Measurements from ENCODE around the gene CDK3. TPM values are rescaled to one million over a fixed set of nuclear protein-coding genes. Genes with fewer than 3 reads are reported as not detected.
A peak's percentile ranks its signal among the peaks of the same experiment; 100 is the strongest.

CDK3 gene
- total and polyA plus RNA-seq, 9 of the 15 experiments (the other 6 are each of a cell fraction or from before 2014, with no cell fraction given), result 0.55 to 8.2 (median 4.7) TPM

GRCh38 chr17:76003915-76004314, 3.3 kb downstream of the CDK3 start (continued):
- TF ChIP-seq HIVEP1 (CRISPR knock-in tag; IDR thresholded peaks at IDR 0.05) (no peak), DNMT1 (IDR thresholded peaks at IDR 0.05) (no peak), MAFK (IDR thresholded peaks at IDR 0.05; ENCODE audit: low read length) (no peak), U2AF2 (optimal IDR thresholded peaks at IDR 0.05; ENCODE audit: low read depth, low read length) (no peak)

- FAIRE-seq (no peak), DNase-seq (ENCODE audit: extremely low read depth in 1 of 4, low spot score in 3 of 4) (no peak), ATAC-seq (no peak)
- ChIA-PET CTCF (ENCODE audit: low intra/inter-chr PET ratio) (interaction anchor here (0.9 to 3.7 kb wide), 3 partner anchors 99 to 251 kb away, joined by 3 to 47 read pairs (median 5); partner anchors contain the start of genes GALK1 and MRPL38), POLR2A (interaction anchor here (1.1 to 1.8 kb wide), 3 partner anchors 10 to 316 kb away, joined by 3 to 7 read pairs (median 3); no protein-coding TSS in a partner anchor)
- Histone ChIP-seq H3K9me1 (ENCODE audit: control insufficient read depth, insufficient read depth, low read length) (no peaks in the 10 kb centered on the region), H3K4me2 (ENCODE audit: insufficient read depth, low read length) (no peak overlapping the region), H3K4me3 (no peak overlapping the region), H3K79me2 (ENCODE audit: control insufficient read depth, insufficient read depth, low read length) (no peaks in the 10 kb centered on the region), H3K27me3 (ENCODE audit: control insufficient read depth in 2 of 2, insufficient read depth in 2 of 2, low read length in 2 of 2) (peaks cover 26 to 27% of the 10 kb centered on the region in 2 experiments), H3K36me3 (ENCODE audit: control insufficient read depth, insufficient read depth, low read length) (peaks cover 16% of the 10 kb centered on the region; the same call in 2 of the 3 replicates), H3K27ac (ENCODE audit: extremely low read depth, low read depth, low read length) (no peak overlapping the region), H2AFZ (ENCODE audit: low read depth, low read length) (no peak overlapping the region), H4K20me1 (replicated peaks; ENCODE audit: control insufficient read depth, insufficient read depth, low read length) (no peaks in the 10 kb centered on the region), H3K9me3 (replicated peaks; ENCODE audit: control insufficient read depth, insufficient read depth, low read depth, low read length) (no peaks in the 10 kb centered on the region), H3K4me1 (replicated peaks in 1 of 2; ENCODE audit: control insufficient read depth in 2 of 2, insufficient read depth in 2 of 2, low read length in 2 of 2) (peaks cover 2 to 47% of the 10 kb centered on the region in 2 experiments; a peak in 4 of 5 replicates), H3K9ac (ENCODE audit: insufficient read depth in 1 of 2, low read depth in 2 of 2, low read length in 2 of 2) (peak overlapping the region in 1 of 2 experiments; percentile 70; a peak in 2 of 4 replicates)
- BruUV-seq (replicated peaks), result no TSS peak
- 67% methylated on average over 8 of the region's 8 CpGs for WGBS (ENCODE audit: insufficient coverage, low coverage, missing lambda C conversion rate)
- in situ Hi-C loops (cut with MboI) (loop anchor here (5.0 to 10.0 kb wide), 3 partner anchors 98 to 287 kb away; a partner anchor contains a TSS), intact Hi-C loops (cut with micrococcal nuclease) (loop anchor here (1.0 to 10.0 kb wide), 2 partner anchors 100 to 250 kb away; no protein-coding TSS in a partner anchor)
- TF ChIP-seq ZNF644 (tag; IDR thresholded peaks at IDR 0.05; ENCODE audit: low read depth), result no peak
- no peak for TF ChIP-seq DPF2 (IDR thresholded peaks at IDR 0.05)
- TF ChIP-seq SMAD4 (CRISPR knock-in tag; conservative IDR thresholded peaks at IDR 0.05), result no peak
- no peak for TF ChIP-seq POLR3A (IDR thresholded peaks at IDR 0.05; ENCODE audit: borderline replicate concordance, extremely low read depth, insufficient read depth, insufficient read length)
- no peak for TF ChIP-seq PCBP2 (IDR thresholded peaks at IDR 0.05; ENCODE audit: low read depth, low read length, poor library complexity, severe bottlenecking)
- no peak for TF ChIP-seq FOSL1 (tag; conservative IDR thresholded peaks at IDR 0.05)
- TF ChIP-seq ZBTB34 (CRISPR knock-in tag; IDR thresholded peaks at IDR 0.05), result no peak
- no peak for TF ChIP-seq MCM5 (IDR thresholded peaks at IDR 0.05; ENCODE audit: low read depth)
- TF ChIP-seq ID3 (CRISPR knock-in tag; IDR thresholded peaks at IDR 0.05), result no peak
- TF ChIP-seq ID3 (tag; IDR thresholded peaks at IDR 0.05), result no peak
- no peak for TF ChIP-seq ZNF311 (CRISPR knock-in tag; IDR thresholded peaks at IDR 0.05)
- no peak for TF ChIP-seq TSHZ1 (CRISPR knock-in tag; IDR thresholded peaks at IDR 0.05)
- no peak for TF ChIP-seq SMAD3 (CRISPR knock-in tag; conservative IDR thresholded peaks at IDR 0.05)
These were observed 4.2 kb downstream of the CDK3 start for GRCh38 chr17:76004750-76005262.

Measured in K562 (cell line).